HFF-Myc (cell line): ENCODE measurements around the gene SPTBN1.

Experiments
- DNase-seq: peaks from one replicate; pipeline ENCODE4 v3.0.0-alpha.2; 2011; ENCODE audit warnings: low read depth; ENCODE audit errors: extremely low read depth
- H3K4me3 ChIP-seq: replicated peaks from 2 replicates; pipeline ENCODE4 v1.5.1; 2011; ENCODE audit warnings: low read depth, mild to moderate bottlenecking, control low read depth, low read length
- TF ChIP-seq, protein P1 (sequence below): IDR thresholded peaks from 2 replicates; pipeline ENCODE4 v1.5.1; 2012; ENCODE audit warnings: mild to moderate bottlenecking, low read depth, low read length, control low read depth; ENCODE audit errors: missing control alignments

The SPTBN1 gene

GRCh38 chr2:54676656-54677055 is 220.5 kb downstream of the SPTBN1 start:
- TF ChIP-seq, protein P1, sequence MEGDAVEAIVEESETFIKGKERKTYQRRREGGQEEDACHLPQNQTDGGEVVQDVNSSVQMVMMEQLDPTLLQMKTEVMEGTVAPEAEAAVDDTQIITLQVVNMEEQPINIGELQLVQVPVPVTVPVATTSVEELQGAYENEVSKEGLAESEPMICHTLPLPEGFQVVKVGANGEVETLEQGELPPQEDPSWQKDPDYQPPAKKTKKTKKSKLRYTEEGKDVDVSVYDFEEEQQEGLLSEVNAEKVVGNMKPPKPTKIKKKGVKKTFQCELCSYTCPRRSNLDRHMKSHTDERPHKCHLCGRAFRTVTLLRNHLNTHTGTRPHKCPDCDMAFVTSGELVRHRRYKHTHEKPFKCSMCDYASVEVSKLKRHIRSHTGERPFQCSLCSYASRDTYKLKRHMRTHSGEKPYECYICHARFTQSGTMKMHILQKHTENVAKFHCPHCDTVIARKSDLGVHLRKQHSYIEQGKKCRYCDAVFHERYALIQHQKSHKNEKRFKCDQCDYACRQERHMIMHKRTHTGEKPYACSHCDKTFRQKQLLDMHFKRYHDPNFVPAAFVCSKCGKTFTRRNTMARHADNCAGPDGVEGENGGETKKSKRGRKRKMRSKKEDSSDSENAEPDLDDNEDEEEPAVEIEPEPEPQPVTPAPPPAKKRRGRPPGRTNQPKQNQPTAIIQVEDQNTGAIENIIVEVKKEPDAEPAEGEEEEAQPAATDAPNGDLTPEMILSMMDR = no peak
- H3K4me3 ChIP-seq = no peak overlapping the region
- no peak for DNase-seq

GRCh38 chr2:54677476-54678265 is 221.5 kb downstream of the SPTBN1 start:
- H3K4me3 ChIP-seq = no peak overlapping the region
- TF ChIP-seq, protein P1 = no peak
- no peak for DNase-seq

GRCh38 chr2:54678719-54679118 is 222.6 kb downstream of the SPTBN1 start:
- DNase-seq = no peak
- TF ChIP-seq, protein P1 = no peak
- H3K4me3 ChIP-seq = no peak overlapping the region

DNA sequence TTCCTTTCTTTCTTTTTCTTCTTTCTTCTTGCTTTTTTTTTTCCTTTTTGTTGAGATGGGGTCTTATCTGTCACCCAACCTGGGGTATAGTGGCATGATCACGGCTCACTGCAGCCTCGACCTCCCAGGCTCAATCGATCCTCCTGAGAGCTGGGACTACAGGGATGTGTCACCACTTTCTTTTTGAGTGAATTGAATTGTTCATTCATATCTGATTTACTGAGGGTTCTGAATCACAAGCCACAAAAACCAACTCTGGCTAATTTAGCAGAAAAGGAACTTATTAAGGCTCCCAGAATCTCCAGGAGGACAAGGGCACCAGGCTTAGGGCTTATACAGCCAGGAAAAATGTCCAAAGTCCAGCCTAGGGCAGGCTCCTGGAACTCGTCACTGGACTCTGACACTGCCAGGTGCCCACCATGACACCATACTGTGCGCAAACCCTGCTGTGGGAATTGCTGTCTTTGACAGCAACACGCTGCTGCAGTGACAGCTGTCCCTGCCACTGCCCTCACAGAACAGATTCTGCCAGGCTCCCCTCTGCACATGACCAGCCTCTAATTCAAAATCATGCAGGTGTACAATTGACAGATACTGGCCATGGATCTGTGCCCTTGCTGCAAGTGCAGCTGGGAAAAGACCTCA is 224.4 kb downstream of the SPTBN1 start:
- TF ChIP-seq, protein P1 = no peak
- no peak overlapping the region for H3K4me3 ChIP-seq
- DNase-seq = no peak

- TF ChIP-seq, protein P1 = no peak
- DNase-seq = no peak
- H3K4me3 ChIP-seq = no peak overlapping the region
Measured at GRCh38 chr2:54681416-54681815, 225.3 kb downstream of the SPTBN1 start.

GRCh38 chr2:54683596-54683995 is 227.5 kb downstream of the SPTBN1 start:
- no peak overlapping the region for H3K4me3 ChIP-seq
- TF ChIP-seq, protein P1 = no peak
- no peak for DNase-seq
